DOHH2 (cell line): ENCODE data around the gene HEATR5A.
"Not testable (repeated sequence)": the region's sequence is repeated elsewhere in the genome, so short reads cannot be mapped to it uniquely, and the experiment has no call there.

ENCODE experiments used
- H3F3A ChIP-seq: fragments of 200-600 bp; sonication (generic), shearing (Covaris generic); 2 replicates; pipeline ENCODE4 v1.6.0; 2016; ENCODE audit warnings: antibody characterized with exemption, mild to moderate bottlenecking; ENCODE audit not compliant: control insufficient read depth, insufficient read depth
- H3K27ac ChIP-seq: fragments of 200-600 bp; sonication (generic); 2 replicates; pipeline ENCODE4 v1.5.1; 2014; ENCODE audit warnings: low read depth, mild to moderate bottlenecking, low read length, moderate library complexity
- H3K27me3 ChIP-seq: fragments of 200-600 bp; sonication (generic); 2 replicates; pipeline ENCODE4 v1.6.1; 2014; ENCODE audit warnings: mild to moderate bottlenecking, low read length, mixed read lengths; ENCODE audit not compliant: control insufficient read depth
- H3K36me3 ChIP-seq: fragments of 200-600 bp; sonication (generic); 2 replicates; pipeline ENCODE4 v1.6.1; 2014; ENCODE audit warnings: mild to moderate bottlenecking, low read length, moderate library complexity, mixed read lengths; ENCODE audit not compliant: control insufficient read depth
- H3K4me1 ChIP-seq: fragments of 200-600 bp; sonication (generic); 2 replicates; pipeline ENCODE4 v1.6.1; 2014; ENCODE audit warnings: mild to moderate bottlenecking, low read length, mixed read lengths; ENCODE audit not compliant: control insufficient read depth
- H3K4me2 ChIP-seq: fragments of 200-600 bp; sonication (generic); 2 replicates; pipeline ENCODE4 v1.6.0; 2014; ENCODE audit warnings: mild to moderate bottlenecking, low read length, moderate library complexity
- H3K4me3 ChIP-seq: fragments of 200-600 bp; sonication (generic); 2 replicates; pipeline ENCODE4 v1.5.1; 2014; ENCODE audit warnings: mild to moderate bottlenecking, low read length, mixed read lengths
- H3K79me2 ChIP-seq: fragments of 200-600 bp; sonication (generic); 2 replicates; pipeline ENCODE4 v1.6.1; 2014; ENCODE audit warnings: mild to moderate bottlenecking, low read length, mixed read lengths; ENCODE audit not compliant: control insufficient read depth
- H3K9me2 ChIP-seq: fragments of 200-600 bp; sonication (generic); replicated peaks from 2 replicates; pipeline ENCODE4 v1.6.1; 2014; ENCODE audit warnings: mild to moderate bottlenecking, low read length, mixed read lengths; ENCODE audit not compliant: control insufficient read depth
- H3K9me3 ChIP-seq: fragments of 200-600 bp; sonication (generic); 2 replicates; pipeline ENCODE4 v1.6.1; 2014; ENCODE audit warnings: antibody characterized with exemption, low read length, mixed read lengths; ENCODE audit not compliant: control insufficient read depth, insufficient read depth
- H4K20me1 ChIP-seq: fragments of 200-600 bp; sonication (generic); 2 replicates; pipeline ENCODE4 v1.6.0; 2014; ENCODE audit warnings: low read depth, mild to moderate bottlenecking, antibody characterized with exemption, low read length, moderate library complexity; ENCODE audit not compliant: control insufficient read depth, insufficient read depth
- EZH2phosphoT487 ChIP-seq: fragments of 200-600 bp; sonication (generic); IDR thresholded peaks from 2 replicates; pipeline ENCODE4 v1.6.1; 2017; ENCODE audit warnings: borderline replicate concordance, mild to moderate bottlenecking, antibody characterized with exemption, low read length, moderate library complexity, mixed read lengths
- TF ChIP-seq, protein P1 (sequence below): fragments of 200-600 bp; sonication (generic); IDR thresholded peaks from one replicate; pipeline ENCODE4 v1.5.1; 2014; ENCODE audit warnings: antibody characterized with exemption, mild to moderate bottlenecking, low read depth, low read length; ENCODE audit not compliant: poor library complexity, severe bottlenecking

HEATR5A gene

DNA sequence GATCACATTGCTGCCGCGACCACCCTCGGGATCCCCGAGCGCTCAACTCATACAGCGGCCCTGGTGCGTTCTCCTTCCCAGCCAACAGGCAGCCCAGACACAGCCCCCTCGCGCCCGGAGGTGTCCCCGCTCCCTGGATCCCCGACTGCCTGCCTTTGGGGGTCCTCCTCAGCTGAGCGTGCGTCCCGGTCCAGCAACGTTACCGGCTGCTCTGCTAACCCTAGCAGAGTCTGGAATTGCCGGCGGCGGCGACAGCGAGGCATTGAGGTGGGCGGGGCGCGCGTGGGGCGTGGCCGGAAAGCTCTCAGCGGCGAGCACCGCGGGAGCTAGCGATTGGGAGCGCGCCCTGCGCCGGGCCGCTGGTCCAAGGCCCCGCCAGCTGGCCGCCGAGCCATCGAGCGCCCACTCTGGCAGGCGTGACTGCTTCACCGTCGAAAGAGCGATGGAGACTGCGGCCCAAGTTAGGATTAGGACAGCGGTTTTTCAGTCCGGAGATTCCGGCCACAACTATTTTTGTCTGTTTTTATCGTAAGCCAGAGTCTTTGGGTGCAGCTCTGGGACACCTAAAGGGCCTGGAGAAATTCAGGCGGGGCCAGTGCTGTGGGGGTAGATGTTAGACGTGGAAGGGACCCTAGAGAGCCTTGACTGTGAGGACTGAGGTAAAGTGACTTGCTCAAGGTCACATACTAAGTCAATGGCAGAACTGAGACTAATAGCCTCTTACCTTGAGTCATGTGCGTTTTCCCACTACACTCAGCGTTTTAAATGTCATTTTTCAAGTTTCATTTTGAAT is at the start of gene HEATR5A:
HEATR5A (minus strand) TSS at position 232 of the 793 bp plus-strand sequence. CDS start 17,575 bp downstream, outside the sequence.
- TF ChIP-seq, protein P1, sequence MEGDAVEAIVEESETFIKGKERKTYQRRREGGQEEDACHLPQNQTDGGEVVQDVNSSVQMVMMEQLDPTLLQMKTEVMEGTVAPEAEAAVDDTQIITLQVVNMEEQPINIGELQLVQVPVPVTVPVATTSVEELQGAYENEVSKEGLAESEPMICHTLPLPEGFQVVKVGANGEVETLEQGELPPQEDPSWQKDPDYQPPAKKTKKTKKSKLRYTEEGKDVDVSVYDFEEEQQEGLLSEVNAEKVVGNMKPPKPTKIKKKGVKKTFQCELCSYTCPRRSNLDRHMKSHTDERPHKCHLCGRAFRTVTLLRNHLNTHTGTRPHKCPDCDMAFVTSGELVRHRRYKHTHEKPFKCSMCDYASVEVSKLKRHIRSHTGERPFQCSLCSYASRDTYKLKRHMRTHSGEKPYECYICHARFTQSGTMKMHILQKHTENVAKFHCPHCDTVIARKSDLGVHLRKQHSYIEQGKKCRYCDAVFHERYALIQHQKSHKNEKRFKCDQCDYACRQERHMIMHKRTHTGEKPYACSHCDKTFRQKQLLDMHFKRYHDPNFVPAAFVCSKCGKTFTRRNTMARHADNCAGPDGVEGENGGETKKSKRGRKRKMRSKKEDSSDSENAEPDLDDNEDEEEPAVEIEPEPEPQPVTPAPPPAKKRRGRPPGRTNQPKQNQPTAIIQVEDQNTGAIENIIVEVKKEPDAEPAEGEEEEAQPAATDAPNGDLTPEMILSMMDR: peak; percentile 36
- TF ChIP-seq EZH2phosphoT487: no peak
- Histone ChIP-seq H3F3A (peaks cover 15% of the 10 kb centered on the region), H3K27me3 (no peaks in the 10 kb centered on the region), H3K4me1 (peaks cover 21% of the 10 kb centered on the region), H3K4me3 (peak within 1 kb of the TSS; percentile 91), H3K27ac (0 out of 2 replicates have a peak within 1 kb of the TSS, but pooled peaks have one; percentile 4), H3K9me3 (no peaks in the 10 kb centered on the region), H3K36me3 (no peaks in the 10 kb centered on the region), H3K79me2 (peaks cover 16% of the 10 kb centered on the region), H3K9me2 (no peaks in the 10 kb centered on the region), H3K4me2 (peak within 1 kb of the TSS; percentile 64), H4K20me1 (no peaks in the 10 kb centered on the region)

DNA sequence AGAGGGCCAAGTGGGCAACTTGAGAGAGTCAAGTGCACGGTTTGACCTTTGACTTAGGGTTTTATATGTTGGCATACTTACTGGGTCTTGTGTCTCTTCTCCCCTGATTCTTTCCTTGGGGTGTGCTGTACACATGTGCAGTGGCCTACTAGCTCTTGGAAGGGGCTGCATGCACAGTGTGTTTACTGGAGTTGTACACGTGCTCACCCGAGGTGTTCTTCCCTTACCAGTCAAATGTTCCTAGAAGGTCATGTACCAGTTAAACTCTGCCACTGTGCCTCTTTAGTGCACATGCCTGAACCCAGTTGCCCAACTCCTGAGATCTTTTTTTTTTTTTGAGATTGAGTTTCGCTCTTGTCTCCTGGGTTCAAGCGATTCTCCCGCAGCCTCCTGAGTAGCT is 46.2 kb upstream of the HEATR5A start:
- H3K9me3 ChIP-seq: no peaks in the 10 kb centered on the region
- H3K4me3 ChIP-seq: no peak overlapping the region
- H3K4me1 ChIP-seq: no peaks in the 10 kb centered on the region
- no peaks in the 10 kb centered on the region for H4K20me1 ChIP-seq
- TF ChIP-seq EZH2phosphoT487: no peak
- TF ChIP-seq, protein P1: no peak
- no peak overlapping the region for H3K4me2 ChIP-seq
- no peaks in the 10 kb centered on the region for H3K27me3 ChIP-seq
- no peaks in the 10 kb centered on the region for H3K36me3 ChIP-seq
- no peaks in the 10 kb centered on the region for H3F3A ChIP-seq
- no peaks in the 10 kb centered on the region for H3K79me2 ChIP-seq
- no peaks in the 10 kb centered on the region for H3K9me2 ChIP-seq
- no peak overlapping the region for H3K27ac ChIP-seq

DNA sequence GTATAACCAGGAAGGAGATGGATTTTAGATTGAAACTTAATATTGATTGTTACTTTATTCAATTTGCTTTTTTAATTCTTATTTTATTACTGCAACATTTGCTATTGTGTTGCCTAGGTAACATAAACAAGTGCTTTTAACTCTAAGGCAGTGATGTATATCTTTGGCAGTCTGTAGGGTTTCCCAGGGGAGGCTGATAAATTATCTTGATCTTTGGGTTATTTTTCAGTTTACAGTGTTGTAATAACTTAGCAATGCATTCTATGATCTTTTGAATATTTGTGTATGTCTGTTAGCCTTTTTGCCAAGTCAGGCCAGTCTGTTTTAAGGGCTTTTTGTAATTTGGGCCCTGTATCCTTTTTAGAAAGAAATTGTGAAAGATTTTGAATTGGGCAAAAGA is 44.8 kb upstream of the HEATR5A start:
- TF ChIP-seq EZH2phosphoT487: no peak
- TF ChIP-seq, protein P1: no peak
- H3K4me2 ChIP-seq: no peak overlapping the region
- no peaks in the 10 kb centered on the region for H3K36me3 ChIP-seq
- H3K9me3 ChIP-seq: no peaks in the 10 kb centered on the region
- no peaks in the 10 kb centered on the region for H3K27me3 ChIP-seq
- no peaks in the 10 kb centered on the region for H3K9me2 ChIP-seq
- H3F3A ChIP-seq: no peaks in the 10 kb centered on the region
- no peak overlapping the region for H3K4me3 ChIP-seq
- H3K4me1 ChIP-seq: no peaks in the 10 kb centered on the region
- no peaks in the 10 kb centered on the region for H3K79me2 ChIP-seq
- no peak overlapping the region for H3K27ac ChIP-seq
- H4K20me1 ChIP-seq: no peaks in the 10 kb centered on the region

DNA sequence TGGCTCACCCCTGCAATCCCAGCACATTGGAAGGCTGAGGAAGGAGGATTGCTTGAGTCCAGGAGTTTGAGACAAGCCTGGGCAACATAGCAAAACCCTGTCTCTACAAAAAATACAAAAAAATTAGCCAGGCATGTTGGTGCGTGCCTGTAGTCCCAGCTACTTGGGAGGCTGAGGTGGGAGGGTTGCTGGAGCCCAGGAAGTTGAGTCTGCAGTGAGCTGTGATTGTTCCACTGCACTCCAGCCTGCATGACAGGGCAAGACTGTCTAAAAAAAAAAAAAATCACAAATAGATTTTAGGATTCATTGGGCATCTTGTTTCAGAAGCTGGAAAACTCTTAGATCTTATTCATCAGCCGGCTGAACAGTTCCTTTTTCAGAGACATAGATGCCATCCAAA is 42.1 kb upstream of the HEATR5A start:
- H3K4me3 ChIP-seq, H4K20me1 ChIP-seq, H3K27ac ChIP-seq, H3K27me3 ChIP-seq, H3K36me3 ChIP-seq, H3K79me2 ChIP-seq, H3K9me3 ChIP-seq, H3F3A ChIP-seq, H3K9me2 ChIP-seq, H3K4me2 ChIP-seq: not testable (repeated sequence)
- H3K4me1 ChIP-seq: peaks cover 14% of the 10 kb centered on the region
